ENCODE measurements around the gene OR2D2.
"Not testable (repeated sequence)": the region's sequence is repeated elsewhere in the genome, so short reads cannot be mapped to it uniquely, and the experiment has no call there.

Gene OR2D2

DNA sequence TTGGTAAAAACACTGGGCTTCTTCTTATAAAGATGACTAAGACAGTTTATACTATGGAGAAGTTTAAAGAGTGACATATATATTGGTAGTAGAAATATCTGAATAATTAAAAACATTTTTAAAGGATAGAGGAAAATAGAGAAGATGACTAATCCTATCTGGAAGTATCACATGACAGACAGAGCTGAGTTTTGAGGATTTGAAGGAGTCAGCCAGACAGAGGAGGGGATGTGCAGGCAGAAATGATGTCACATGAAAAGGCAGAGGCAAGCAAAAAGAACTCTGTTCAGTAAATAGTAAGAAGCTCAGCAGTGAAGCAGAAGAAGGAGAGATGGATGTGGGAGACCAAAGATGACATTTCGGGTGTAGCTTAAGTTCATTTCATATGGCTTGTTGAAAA, 27.9 kb downstream of the OR2D2 start:
- TF ChIP-seq OSR1 (CRISPR knock-in tag; IDR thresholded peaks at IDR 0.05) = no peak
- TF ChIP-seq, protein P1, sequence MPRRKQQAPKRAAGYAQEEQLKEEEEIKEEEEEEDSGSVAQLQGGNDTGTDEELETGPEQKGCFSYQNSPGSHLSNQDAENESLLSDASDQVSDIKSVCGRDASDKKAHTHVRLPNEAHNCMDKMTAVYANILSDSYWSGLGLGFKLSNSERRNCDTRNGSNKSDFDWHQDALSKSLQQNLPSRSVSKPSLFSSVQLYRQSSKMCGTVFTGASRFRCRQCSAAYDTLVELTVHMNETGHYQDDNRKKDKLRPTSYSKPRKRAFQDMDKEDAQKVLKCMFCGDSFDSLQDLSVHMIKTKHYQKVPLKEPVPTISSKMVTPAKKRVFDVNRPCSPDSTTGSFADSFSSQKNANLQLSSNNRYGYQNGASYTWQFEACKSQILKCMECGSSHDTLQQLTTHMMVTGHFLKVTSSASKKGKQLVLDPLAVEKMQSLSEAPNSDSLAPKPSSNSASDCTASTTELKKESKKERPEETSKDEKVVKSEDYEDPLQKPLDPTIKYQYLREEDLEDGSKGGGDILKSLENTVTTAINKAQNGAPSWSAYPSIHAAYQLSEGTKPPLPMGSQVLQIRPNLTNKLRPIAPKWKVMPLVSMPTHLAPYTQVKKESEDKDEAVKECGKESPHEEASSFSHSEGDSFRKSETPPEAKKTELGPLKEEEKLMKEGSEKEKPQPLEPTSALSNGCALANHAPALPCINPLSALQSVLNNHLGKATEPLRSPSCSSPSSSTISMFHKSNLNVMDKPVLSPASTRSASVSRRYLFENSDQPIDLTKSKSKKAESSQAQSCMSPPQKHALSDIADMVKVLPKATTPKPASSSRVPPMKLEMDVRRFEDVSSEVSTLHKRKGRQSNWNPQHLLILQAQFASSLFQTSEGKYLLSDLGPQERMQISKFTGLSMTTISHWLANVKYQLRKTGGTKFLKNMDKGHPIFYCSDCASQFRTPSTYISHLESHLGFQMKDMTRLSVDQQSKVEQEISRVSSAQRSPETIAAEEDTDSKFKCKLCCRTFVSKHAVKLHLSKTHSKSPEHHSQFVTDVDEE (CRISPR knock-in tag; IDR thresholded peaks at IDR 0.05) = no peak
- TF ChIP-seq, protein P2, sequence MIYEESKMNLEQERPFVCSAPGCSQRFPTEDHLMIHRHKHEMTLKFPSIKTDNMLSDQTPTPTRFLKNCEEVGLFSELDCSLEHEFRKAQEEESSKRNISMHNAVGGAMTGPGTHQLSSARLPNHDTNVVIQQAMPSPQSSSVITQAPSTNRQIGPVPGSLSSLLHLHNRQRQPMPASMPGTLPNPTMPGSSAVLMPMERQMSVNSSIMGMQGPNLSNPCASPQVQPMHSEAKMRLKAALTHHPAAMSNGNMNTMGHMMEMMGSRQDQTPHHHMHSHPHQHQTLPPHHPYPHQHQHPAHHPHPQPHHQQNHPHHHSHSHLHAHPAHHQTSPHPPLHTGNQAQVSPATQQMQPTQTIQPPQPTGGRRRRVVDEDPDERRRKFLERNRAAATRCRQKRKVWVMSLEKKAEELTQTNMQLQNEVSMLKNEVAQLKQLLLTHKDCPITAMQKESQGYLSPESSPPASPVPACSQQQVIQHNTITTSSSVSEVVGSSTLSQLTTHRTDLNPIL (CRISPR knock-in tag; IDR thresholded peaks at IDR 0.05; ENCODE audit: low read depth) = no peak
- TF ChIP-seq CSDC2 (CRISPR knock-in tag; IDR thresholded peaks at IDR 0.05) = no peak
- no peak for TF ChIP-seq GLIS3 (CRISPR knock-in tag; IDR thresholded peaks at IDR 0.05)

DNA sequence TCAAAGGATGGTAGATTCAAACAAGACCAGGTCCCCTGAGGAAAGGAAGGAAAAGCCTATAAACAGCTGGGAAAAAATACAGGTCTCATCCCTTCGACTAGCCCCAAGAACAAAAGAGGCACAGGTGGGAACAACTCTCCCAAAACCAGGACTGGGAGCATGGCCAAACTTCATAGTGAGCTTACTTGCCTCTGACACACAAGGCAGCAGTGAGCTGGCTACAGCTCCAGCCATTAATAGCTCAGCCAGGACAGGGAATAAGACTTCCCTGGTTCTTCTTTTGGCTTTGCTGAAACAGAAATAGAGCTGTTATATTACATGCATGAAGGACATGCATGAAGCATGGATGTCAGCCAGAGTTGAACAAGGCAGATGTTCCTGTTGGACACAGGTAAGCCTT, 29.3 kb downstream of the OR2D2 start, which contains the start of gene OR10A2:
Gene OR10A2, plus strand, starts transcription at position 97 of the 400 bp plus-strand sequence. CDS start 6,698 bp downstream, outside the sequence.
- no peak for ATAC-seq
- TF ChIP-seq ARNTL (CRISPR knock-in tag; IDR thresholded peaks at IDR 0.05; ENCODE audit: borderline replicate concordance, low read depth) (no peak), ZFP30 (CRISPR knock-in tag; IDR thresholded peaks at IDR 0.05) (no peak), ESRRG (CRISPR knock-in tag; IDR thresholded peaks at IDR 0.05) (no peak)
- TF ChIP-seq, protein P3, sequence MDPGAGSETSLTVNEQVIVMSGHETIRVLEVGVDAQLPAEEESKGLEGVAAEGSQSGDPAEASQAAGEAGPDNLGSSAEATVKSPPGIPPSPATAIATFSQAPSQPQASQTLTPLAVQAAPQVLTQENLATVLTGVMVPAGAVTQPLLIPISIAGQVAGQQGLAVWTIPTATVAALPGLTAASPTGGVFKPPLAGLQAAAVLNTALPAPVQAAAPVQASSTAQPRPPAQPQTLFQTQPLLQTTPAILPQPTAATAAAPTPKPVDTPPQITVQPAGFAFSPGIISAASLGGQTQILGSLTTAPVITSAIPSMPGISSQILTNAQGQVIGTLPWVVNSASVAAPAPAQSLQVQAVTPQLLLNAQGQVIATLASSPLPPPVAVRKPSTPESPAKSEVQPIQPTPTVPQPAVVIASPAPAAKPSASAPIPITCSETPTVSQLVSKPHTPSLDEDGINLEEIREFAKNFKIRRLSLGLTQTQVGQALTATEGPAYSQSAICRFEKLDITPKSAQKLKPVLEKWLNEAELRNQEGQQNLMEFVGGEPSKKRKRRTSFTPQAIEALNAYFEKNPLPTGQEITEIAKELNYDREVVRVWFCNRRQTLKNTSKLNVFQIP (CRISPR knock-in tag; IDR thresholded peaks at IDR 0.05; ENCODE audit: borderline replicate concordance, low read depth) = no peak

More for the DNA sequence above, 27.9 kb downstream of the OR2D2 start:
- no peak for ATAC-seq

DNA sequence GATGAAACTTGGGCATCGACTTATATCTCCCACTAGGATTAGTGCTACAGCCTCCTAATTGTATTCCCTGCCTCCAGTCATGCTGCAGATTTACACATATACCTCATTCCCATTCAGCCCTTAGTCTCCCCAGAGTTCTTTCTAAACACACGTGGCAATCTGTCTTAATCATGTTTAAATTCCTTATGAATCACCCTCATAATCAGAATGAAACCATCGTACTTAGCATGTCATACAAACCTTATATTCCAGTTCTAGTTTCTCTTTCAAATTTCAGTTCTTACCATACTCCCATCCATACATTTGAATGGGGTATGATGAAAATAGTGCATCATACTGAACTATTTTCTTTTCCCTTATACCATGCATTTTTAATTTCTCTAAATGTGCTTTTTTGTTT, 35.4 kb downstream of the OR2D2 start:
- no peak for ATAC-seq
- TF ChIP-seq PPARA (CRISPR knock-in tag; IDR thresholded peaks at IDR 0.05; ENCODE audit: borderline replicate concordance) (no peak), ESRRG (CRISPR knock-in tag; IDR thresholded peaks at IDR 0.05) (no peak), GLIS3 (CRISPR knock-in tag; IDR thresholded peaks at IDR 0.05) (no peak), ZFP3 (CRISPR knock-in tag; IDR thresholded peaks at IDR 0.05) (no peak), CSDC2 (CRISPR knock-in tag; IDR thresholded peaks at IDR 0.05) (no peak)
- TF ChIP-seq, protein P2 (CRISPR knock-in tag; IDR thresholded peaks at IDR 0.05; ENCODE audit: low read depth) = no peak
- TF ChIP-seq, protein P3 (CRISPR knock-in tag; IDR thresholded peaks at IDR 0.05; ENCODE audit: borderline replicate concordance, low read depth) = no peak

DNA sequence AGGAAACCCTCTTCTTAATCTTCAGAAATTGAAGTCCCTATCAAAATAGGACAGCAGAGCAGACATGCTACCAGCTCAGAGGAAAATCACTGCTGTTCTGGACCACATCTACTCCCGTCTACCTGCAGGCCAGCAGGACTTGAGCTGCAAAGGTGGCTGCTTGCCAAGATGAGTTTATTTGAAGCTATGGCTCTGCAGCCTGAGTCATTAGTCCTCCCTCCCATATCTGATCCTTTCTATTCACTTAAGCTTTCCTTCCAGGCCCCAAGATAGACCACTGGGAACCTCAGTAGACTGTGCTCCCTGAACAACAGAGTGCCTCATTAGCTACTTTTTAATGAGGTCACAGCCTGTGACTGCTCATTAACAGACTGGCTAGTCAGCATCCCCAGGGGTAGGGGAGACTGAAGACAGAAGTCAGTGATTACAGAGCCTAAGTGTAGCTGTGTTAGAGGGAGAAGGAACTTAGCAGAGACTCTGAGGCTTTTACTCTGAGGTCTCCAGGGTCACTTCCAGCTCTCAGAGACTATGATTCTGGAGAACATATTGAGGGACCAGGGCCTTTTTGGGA, 36.2 kb downstream of the OR2D2 start:
- no peak for ATAC-seq
- TF ChIP-seq ARNTL (CRISPR knock-in tag; IDR thresholded peaks at IDR 0.05; ENCODE audit: borderline replicate concordance, low read depth) = no peak
- TF ChIP-seq, protein P4, sequence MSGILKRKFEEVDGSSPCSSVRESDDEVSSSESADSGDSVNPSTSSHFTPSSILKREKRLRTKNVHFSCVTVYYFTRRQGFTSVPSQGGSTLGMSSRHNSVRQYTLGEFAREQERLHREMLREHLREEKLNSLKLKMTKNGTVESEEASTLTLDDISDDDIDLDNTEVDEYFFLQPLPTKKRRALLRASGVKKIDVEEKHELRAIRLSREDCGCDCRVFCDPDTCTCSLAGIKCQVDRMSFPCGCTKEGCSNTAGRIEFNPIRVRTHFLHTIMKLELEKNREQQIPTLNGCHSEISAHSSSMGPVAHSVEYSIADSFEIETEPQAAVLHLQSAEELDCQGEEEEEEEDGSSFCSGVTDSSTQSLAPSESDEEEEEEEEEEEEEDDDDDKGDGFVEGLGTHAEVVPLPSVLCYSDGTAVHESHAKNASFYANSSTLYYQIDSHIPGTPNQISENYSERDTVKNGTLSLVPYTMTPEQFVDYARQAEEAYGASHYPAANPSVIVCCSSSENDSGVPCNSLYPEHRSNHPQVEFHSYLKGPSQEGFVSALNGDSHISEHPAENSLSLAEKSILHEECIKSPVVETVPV (CRISPR knock-in tag; IDR thresholded peaks at IDR 0.05) = no peak
- TF ChIP-seq PPARA (CRISPR knock-in tag; IDR thresholded peaks at IDR 0.05; ENCODE audit: borderline replicate concordance) = no peak

DNA sequence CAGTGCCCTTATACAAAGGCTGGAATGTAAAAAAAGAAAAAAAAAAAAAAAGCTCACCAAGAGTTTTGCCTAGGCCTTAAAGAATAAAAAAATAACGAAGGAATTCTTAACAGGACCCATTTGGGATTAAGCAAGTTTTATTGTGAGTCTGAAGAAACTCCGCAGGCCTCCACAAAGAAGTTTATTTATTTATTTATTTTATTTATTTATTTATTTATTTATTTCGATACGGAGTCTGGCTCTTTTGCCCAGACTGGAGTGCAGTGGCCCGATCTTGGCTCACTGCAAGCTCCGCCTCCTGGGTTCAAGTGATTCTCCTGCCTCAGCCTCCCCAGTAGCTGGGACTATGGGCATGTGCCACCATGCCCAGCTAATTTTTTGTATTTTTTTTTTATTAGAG, 37.5 kb downstream of the OR2D2 start:
- not testable (repeated sequence) for ATAC-seq
